ENCODE results near the gene NLK. TPM values are rescaled to one million over a fixed set of nuclear protein-coding genes. Genes with fewer than 3 reads are reported as not detected.

Gene NLK
- total RNA-seq, 2 experiments from 2014 or later, result 13.3 to 15.7 TPM

GRCh38 chr17:28110184-28110583, 67.7 kb downstream of the NLK start:
- Mint-ChIP-seq H3K4me1 (peaks cover 3% of the 10 kb centered on the region), H3K36me3 (ENCODE audit: low read depth) (peaks cover 6% of the 10 kb centered on the region), H3K27ac (no peak overlapping the region), H3K9me3 (no peaks in the 10 kb centered on the region), H3K27me3 (no peaks in the 10 kb centered on the region), H3K4me3 (no peak overlapping the region)
- CTCF ChIA-PET, result no interaction called here
- POLR2A ChIA-PET, result no interaction called here
- no peak for DNase-seq

- ChIA-PET POLR2A (no interaction called here), CTCF (interaction anchor here (0.8 kb wide), 1 partner anchor 71 kb away, joined by 3 read pairs; no protein-coding TSS in a partner anchor)
- peaks cover 10% of the 10 kb centered on the region for H3K36me3 Mint-ChIP-seq (ENCODE audit: low read depth)
- H3K27me3 Mint-ChIP-seq, result no peaks in the 10 kb centered on the region
- no peak overlapping the region for H3K27ac Mint-ChIP-seq
- peaks cover 11% of the 10 kb centered on the region for H3K4me1 Mint-ChIP-seq
- no peak for DNase-seq
- no peak overlapping the region for H3K4me3 Mint-ChIP-seq
- H3K9me3 Mint-ChIP-seq, result no peaks in the 10 kb centered on the region
Measured at GRCh38 chr17:28112181-28112580, 69.7 kb downstream of the NLK start.

- H3K4me1 Mint-ChIP-seq, result peaks cover 15% of the 10 kb centered on the region
- no peak for DNase-seq
- CTCF ChIA-PET, result interaction anchor here (0.8 kb wide), 1 partner anchor 71 kb away, joined by 3 read pairs; no protein-coding TSS in a partner anchor
- no peak overlapping the region for H3K27ac Mint-ChIP-seq
- no peak overlapping the region for H3K4me3 Mint-ChIP-seq
- no peaks in the 10 kb centered on the region for H3K27me3 Mint-ChIP-seq
- POLR2A ChIA-PET, result no interaction called here
- no peaks in the 10 kb centered on the region for H3K9me3 Mint-ChIP-seq
- peaks cover 10% of the 10 kb centered on the region for H3K36me3 Mint-ChIP-seq (ENCODE audit: low read depth)
Measured at GRCh38 chr17:28112606-28113005, 70.1 kb downstream of the NLK start.

GRCh38 chr17:28113269-28113668, 70.8 kb downstream of the NLK start:
- ChIA-PET CTCF (no interaction called here), POLR2A (no interaction called here)
- peaks cover 21% of the 10 kb centered on the region for H3K4me1 Mint-ChIP-seq
- no peak overlapping the region for H3K27ac Mint-ChIP-seq
- no peak for DNase-seq
- no peaks in the 10 kb centered on the region for H3K27me3 Mint-ChIP-seq
- no peak overlapping the region for H3K4me3 Mint-ChIP-seq
- H3K9me3 Mint-ChIP-seq, result no peaks in the 10 kb centered on the region
- H3K36me3 Mint-ChIP-seq (ENCODE audit: low read depth), result peaks cover 10% of the 10 kb centered on the region

- H3K27ac Mint-ChIP-seq, result no peak overlapping the region
- no peaks in the 10 kb centered on the region for H3K9me3 Mint-ChIP-seq
- H3K36me3 Mint-ChIP-seq (ENCODE audit: low read depth), result peaks cover 10% of the 10 kb centered on the region
- H3K27me3 Mint-ChIP-seq, result no peaks in the 10 kb centered on the region
- H3K4me3 Mint-ChIP-seq, result no peak overlapping the region
- no peak for DNase-seq
- H3K4me1 Mint-ChIP-seq, result peaks cover 31% of the 10 kb centered on the region
- ChIA-PET CTCF (interaction anchor here (1.0 kb wide), 1 partner anchor 19 kb away, joined by 3 read pairs; no protein-coding TSS in a partner anchor), POLR2A (no interaction called here)
Measured at GRCh38 chr17:28115046-28115445, 72.6 kb downstream of the NLK start.

- peaks cover 31% of the 10 kb centered on the region for H3K4me1 Mint-ChIP-seq
- H3K27ac Mint-ChIP-seq, result no peak overlapping the region
- no peaks in the 10 kb centered on the region for H3K9me3 Mint-ChIP-seq
- H3K27me3 Mint-ChIP-seq, result no peaks in the 10 kb centered on the region
- H3K4me3 Mint-ChIP-seq, result no peak overlapping the region
- H3K36me3 Mint-ChIP-seq (ENCODE audit: low read depth), result peaks cover 8% of the 10 kb centered on the region
- POLR2A ChIA-PET, result no interaction called here
- CTCF ChIA-PET, result interaction anchor here (0.6 kb wide), 1 partner anchor 151 kb away, joined by 3 read pairs; no protein-coding TSS in a partner anchor
- DNase-seq, result no peak
Measured at GRCh38 chr17:28117304-28117703, 74.8 kb downstream of the NLK start.

- Mint-ChIP-seq H3K27me3 (no peaks in the 10 kb centered on the region), H3K4me1 (peaks cover 31% of the 10 kb centered on the region), H3K9me3 (no peaks in the 10 kb centered on the region), H3K36me3 (ENCODE audit: low read depth) (peaks cover 14% of the 10 kb centered on the region), H3K4me3 (peak overlapping the region; percentile 42), H3K27ac (peak overlapping the region; percentile 85)
- ChIA-PET CTCF (interaction anchor here (0.9 kb wide), 1 partner anchor 70 kb away, joined by 3 read pairs; no protein-coding TSS in a partner anchor), POLR2A (no interaction called here)
- no peak for DNase-seq
Measured at GRCh38 chr17:28118362-28118761, 75.9 kb downstream of the NLK start.

- H3K9me3 Mint-ChIP-seq, result no peaks in the 10 kb centered on the region
- H3K4me3 Mint-ChIP-seq, result peak overlapping the region; percentile 42
- ChIA-PET POLR2A (no interaction called here), CTCF (interaction anchor here (0.9 kb wide), 1 partner anchor 71 kb away, joined by 3 read pairs; no protein-coding TSS in a partner anchor)
- DNase-seq, result no peak
- H3K27me3 Mint-ChIP-seq, result no peaks in the 10 kb centered on the region
- H3K27ac Mint-ChIP-seq, result peak overlapping the region; percentile 85
- peaks cover 14% of the 10 kb centered on the region for H3K36me3 Mint-ChIP-seq (ENCODE audit: low read depth)
- peaks cover 31% of the 10 kb centered on the region for H3K4me1 Mint-ChIP-seq
Measured at GRCh38 chr17:28119046-28119445, 76.6 kb downstream of the NLK start.

- no peak overlapping the region for H3K4me3 Mint-ChIP-seq
- H3K9me3 Mint-ChIP-seq, result no peaks in the 10 kb centered on the region
- no peak for DNase-seq
- H3K4me1 Mint-ChIP-seq, result peaks cover 31% of the 10 kb centered on the region
- CTCF ChIA-PET, result no interaction called here
- POLR2A ChIA-PET, result no interaction called here
- H3K36me3 Mint-ChIP-seq (ENCODE audit: low read depth), result peaks cover 14% of the 10 kb centered on the region
- no peak overlapping the region for H3K27ac Mint-ChIP-seq
- no peaks in the 10 kb centered on the region for H3K27me3 Mint-ChIP-seq
Measured at GRCh38 chr17:28119560-28119959, 77.1 kb downstream of the NLK start.

GRCh38 chr17:28120766-28121165, 78.3 kb downstream of the NLK start:
- POLR2A ChIA-PET, result no interaction called here
- peaks cover 10% of the 10 kb centered on the region for H3K36me3 Mint-ChIP-seq (ENCODE audit: low read depth)
- CTCF ChIA-PET, result no interaction called here

GRCh38 chr17:28124962-28125361, 82.5 kb downstream of the NLK start:
- Mint-ChIP-seq H3K4me3 (no peak overlapping the region), H3K4me1 (no peaks in the 10 kb centered on the region), H3K27me3 (no peaks in the 10 kb centered on the region), H3K36me3 (ENCODE audit: low read depth) (peaks cover 7% of the 10 kb centered on the region), H3K27ac (no peak overlapping the region), H3K9me3 (no peaks in the 10 kb centered on the region)
- DNase-seq, result no peak
- POLR2A ChIA-PET, result no interaction called here
- CTCF ChIA-PET, result no interaction called here

More at GRCh38 chr17:28120766-28121165, 78.3 kb downstream of the NLK start:
- Mint-ChIP-seq H3K4me1 (peaks cover 27% of the 10 kb centered on the region), H3K9me3 (no peaks in the 10 kb centered on the region), H3K27me3 (no peaks in the 10 kb centered on the region), H3K27ac (no peak overlapping the region), H3K4me3 (no peak overlapping the region)
- DNase-seq, result no peak

GRCh38 chr17:28125526-28126378, 83.3 kb downstream of the NLK start:
- H3K9me3 Mint-ChIP-seq, result no peaks in the 10 kb centered on the region
- no peaks in the 10 kb centered on the region for H3K4me1 Mint-ChIP-seq
- CTCF ChIA-PET, result interaction anchor here (0.9 kb wide), 1 partner anchor 24 kb away, joined by 3 read pairs; no protein-coding TSS in a partner anchor
- no peak overlapping the region for H3K27ac Mint-ChIP-seq
- POLR2A ChIA-PET, result no interaction called here
- H3K27me3 Mint-ChIP-seq, result no peaks in the 10 kb centered on the region
- DNase-seq, result no peak
- H3K4me3 Mint-ChIP-seq, result no peak overlapping the region
- H3K36me3 Mint-ChIP-seq (ENCODE audit: low read depth), result peaks cover 7% of the 10 kb centered on the region

GRCh38 chr17:28127196-28127595, 84.7 kb downstream of the NLK start:
- no peak overlapping the region for H3K27ac Mint-ChIP-seq
- no peak for DNase-seq
- POLR2A ChIA-PET, result no interaction called here
- CTCF ChIA-PET, result no interaction called here
- no peak overlapping the region for H3K4me3 Mint-ChIP-seq
- H3K27me3 Mint-ChIP-seq, result no peaks in the 10 kb centered on the region
- H3K4me1 Mint-ChIP-seq, result no peaks in the 10 kb centered on the region
- H3K9me3 Mint-ChIP-seq, result no peaks in the 10 kb centered on the region
- H3K36me3 Mint-ChIP-seq (ENCODE audit: low read depth), result peaks cover 7% of the 10 kb centered on the region
